HG03139 (cell line): Measurements from ENCODE around the gene GFPT2.

ENCODE experiments used
- ATAC-seq: cut with Tn5 transposase; IDR thresholded peaks from one replicate; pipeline ENCODE4 v1.9.1; 2021; ENCODE audit not compliant: unreplicated experiment

The GFPT2 gene

GRCh38 chr5:180353048-180353979, at the start of gene GFPT2:
Gene GFPT2, minus strand, starts transcription at chr5:180353336. Its CDS starts 119 bp downstream, at chr5:180353217.
- ATAC-seq, result peak; percentile 42

GRCh38 chr5:180402716-180403115, 49.6 kb upstream of the GFPT2 start:
- ATAC-seq, result no peak

DNA sequence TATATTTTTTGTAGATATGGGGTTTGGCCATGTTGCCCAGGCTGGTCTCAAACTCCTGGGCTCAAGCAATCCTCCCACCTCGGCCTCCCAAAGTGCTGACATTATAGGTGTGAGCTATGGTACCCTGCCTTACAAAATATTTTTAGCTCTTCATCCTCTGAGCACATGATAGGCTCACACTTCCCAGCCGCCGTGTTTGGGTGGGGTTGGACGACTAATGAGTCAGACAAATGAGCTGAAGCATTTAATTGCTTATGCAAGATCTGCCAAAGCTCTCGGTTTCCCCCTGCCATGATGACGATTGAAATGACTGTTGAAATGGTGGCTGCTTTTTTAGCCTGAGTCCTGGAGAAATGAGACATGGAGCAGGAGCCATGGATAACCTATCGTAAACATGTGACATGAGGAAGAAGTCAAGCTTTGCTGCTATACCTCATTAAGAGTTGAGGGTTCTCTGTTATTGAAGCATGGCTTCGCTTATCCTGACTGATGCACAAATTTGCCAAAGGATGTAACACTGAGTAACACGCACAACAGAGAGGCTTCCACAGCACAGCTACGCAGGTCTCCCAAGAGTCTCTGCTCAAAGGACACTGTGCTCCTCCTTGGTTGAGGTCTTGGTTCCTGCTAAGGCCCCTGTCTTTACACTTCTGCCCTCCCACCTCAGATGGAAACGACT, 48.2 kb upstream of the GFPT2 start:
- ATAC-seq, result no peak

- no peak for ATAC-seq
Observed at GRCh38 chr5:180400416-180400815, 47.3 kb upstream of the GFPT2 start.

- no peak for ATAC-seq
Observed at GRCh38 chr5:180399401-180400215, 46.5 kb upstream of the GFPT2 start.

DNA sequence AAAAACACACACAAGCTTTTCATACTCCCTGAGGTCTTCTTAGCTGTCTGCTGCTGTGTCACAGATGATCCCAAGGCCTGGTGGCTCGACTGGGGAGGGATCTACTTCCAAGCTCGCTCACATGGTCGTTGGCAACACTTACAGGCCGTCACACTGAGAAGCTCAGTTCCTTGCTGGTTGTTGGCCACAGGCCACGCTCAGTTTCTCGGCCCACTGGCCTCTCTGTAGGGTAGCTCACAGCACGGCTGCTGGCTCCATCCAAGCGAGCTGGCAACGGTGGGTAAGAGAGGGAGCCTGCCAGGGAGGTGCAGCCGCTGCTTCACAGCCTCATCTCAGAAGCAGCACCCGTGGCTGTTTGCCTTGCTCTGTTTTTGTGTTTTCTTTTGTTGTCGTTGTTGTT, 43.8 kb upstream of the GFPT2 start:
- no peak for ATAC-seq

DNA sequence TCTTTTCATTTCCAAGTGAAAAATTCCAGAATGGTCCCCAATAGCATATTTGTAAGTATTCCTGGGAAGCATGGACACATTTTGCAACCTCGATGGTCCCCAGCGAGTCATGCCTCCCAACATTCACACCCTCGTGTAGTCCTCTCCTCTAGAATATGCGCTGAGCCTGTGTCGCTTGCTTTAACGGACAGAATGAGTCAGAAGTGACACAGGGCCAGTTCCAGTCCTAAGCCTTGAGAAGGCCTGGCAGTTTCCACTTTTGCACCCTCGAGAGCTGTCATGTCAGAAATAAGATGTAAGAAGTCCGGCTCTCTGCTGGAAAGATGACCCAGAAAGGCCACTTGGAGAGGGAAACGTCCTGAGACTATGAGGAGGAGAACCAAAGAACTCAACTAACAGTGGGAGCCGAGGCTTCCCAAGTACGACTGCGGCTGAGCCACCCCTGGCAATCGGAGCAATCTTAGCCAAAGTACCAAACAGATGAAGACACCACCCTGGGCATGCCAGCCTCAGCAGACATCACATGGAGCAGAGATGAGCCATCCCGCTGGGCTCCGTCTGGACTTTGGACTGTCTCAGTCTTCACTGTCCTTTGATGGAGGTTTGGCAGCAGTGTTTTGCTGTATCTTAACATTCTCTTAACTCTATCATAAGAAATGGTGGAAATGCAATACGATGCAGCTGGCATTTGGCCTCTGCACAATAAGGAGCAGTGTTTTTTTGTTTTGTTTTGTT, 42.6 kb upstream of the GFPT2 start:
- no peak for ATAC-seq

GRCh38 chr5:180394031-180394636, 41.0 kb upstream of the GFPT2 start:
- ATAC-seq, result no peak

DNA sequence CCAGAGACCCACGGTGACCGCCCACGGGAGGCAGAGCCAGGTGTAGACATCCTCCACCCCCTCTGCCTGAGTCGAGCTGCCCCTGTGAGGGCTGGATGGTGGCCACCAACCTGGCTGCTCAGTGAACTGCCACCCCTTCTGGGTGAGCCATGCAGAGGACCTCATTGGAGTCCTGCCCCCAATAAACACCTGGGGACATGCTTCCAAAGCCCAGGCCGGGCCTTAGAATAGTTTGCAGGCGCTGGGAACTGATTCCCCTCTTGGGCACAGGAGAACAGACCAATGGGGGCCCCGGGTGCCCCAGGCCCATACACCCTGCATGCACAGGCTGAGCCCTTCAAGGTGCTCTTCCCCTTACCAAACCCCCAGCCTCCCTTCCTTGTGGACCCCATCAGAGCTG, 38.1 kb upstream of the GFPT2 start:
- ATAC-seq, result no peak

DNA sequence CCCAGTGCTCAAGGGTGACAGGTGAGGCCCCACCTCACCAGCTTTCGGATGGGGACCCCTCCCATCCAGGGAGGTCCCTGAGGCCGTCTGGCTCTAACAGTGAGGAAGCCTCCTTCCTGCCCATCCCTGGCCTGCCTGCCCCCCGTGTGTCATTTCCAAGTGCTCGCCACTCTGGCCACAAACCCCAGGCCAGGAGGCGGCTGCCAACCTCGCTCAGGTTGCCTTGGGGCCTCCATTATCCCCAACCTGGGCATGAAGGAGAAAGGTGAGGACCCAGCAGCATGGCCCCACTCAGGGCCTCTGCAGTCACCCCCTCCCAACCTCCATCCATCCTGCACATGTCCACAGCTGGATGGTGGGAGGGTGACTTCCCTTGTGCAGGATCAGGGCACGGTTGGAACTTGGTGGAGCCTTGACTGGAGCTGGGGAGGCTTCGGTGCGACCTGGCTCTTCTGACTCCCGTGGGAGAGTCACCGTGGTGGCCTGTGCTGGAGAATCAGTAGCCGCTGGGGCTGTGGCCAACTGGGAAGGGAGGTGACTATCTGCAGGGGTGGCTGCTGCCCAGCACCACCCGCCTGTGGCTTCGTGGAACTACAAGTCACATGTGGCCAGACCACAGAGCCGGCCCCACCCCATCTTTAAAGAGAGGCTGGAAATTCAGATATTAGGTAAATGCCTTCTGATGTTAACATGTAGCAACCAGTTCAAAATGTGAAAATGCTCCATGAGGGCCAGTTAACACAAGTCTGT, 37.5 kb upstream of the GFPT2 start:
- ATAC-seq, result no peak

GRCh38 chr5:180389252-180390101, 36.3 kb upstream of the GFPT2 start:
- ATAC-seq, result no peak

GRCh38 chr5:180387798-180388197, 34.7 kb upstream of the GFPT2 start:
- no peak for ATAC-seq

DNA sequence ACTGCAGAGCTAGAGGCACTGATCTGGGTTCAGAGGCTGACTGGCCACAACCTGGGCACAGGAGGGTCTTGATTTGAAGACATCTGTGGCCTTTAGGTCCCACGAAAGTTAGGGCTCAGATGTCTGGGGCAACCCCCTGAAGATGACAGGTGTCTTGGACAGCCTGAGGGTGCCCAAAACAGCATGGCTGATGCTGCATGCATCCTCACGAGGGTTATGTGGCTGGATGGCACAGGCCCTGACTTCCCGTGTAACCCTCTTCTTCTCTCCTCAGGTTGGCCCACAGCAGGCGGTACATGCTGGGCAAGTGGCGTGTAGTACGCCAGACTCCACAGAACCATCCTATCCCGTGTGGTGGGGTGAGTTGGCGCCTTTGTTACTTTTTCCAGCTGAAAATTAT, 29.8 kb upstream of the GFPT2 start:
- no peak for ATAC-seq

DNA sequence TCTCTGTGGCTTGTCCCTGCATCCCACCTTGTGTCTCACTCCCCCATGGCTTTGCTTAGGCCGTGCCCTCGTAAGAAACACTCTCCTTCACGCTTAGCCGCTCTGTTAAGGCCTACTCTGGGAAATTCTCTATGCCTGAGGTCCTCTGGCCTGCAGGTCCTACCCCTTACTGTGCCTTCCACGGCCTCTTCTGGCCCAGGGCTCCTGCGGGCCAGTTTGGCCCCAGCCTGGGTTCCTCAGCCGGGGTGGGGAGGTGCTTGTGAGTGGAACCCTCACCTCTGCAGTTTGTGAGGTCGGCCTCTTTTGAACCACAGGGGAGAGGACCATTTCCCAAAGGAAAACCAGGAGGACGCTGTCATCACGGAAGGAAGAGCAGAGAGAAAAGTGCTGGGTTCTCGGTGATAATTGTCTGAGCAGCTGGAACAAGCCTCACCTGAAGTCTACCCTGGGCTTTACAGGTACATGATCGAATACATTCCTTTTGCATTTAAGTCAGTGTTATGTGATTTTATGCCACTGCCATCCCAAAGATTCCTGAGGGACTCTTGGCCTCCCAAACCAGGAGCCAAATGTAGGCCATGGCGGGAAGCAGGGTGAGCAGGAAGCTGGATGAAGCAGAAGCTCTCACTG, 28.8 kb upstream of the GFPT2 start:
- no peak for ATAC-seq

GRCh38 chr5:180381428-180381827, 28.3 kb upstream of the GFPT2 start:
- ATAC-seq, result no peak

GRCh38 chr5:180380856-180381255, 27.7 kb upstream of the GFPT2 start:
- no peak for ATAC-seq

GRCh38 chr5:180380441-180380840, 27.3 kb upstream of the GFPT2 start:
- ATAC-seq, result no peak

- no peak for ATAC-seq
Observed at GRCh38 chr5:180379355-180380070, 26.4 kb upstream of the GFPT2 start.
